SJSA1 (cell line): Measurements from ENCODE around the gene KIF26B. TPM values are rescaled to one million over a fixed set of nuclear protein-coding genes. Genes with fewer than 3 reads are reported as not detected.

ENCODE experiments used
- DNase-seq, 2 experiments: peaks; one replicate each; pipeline ENCODE4 v3.0.0-alpha.2; 2015 to 2020; ENCODE audit warnings: low spot score in 2 of 2, low read depth in 1 of 2
- H3K27ac ChIP-seq: fragments of 250-450 bp; sonication (Bioruptor Pico); 2 replicates; pipeline ENCODE4 v1.5.1; 2020; ENCODE audit warnings: mild to moderate bottlenecking, moderate library complexity
- H3K27me3 ChIP-seq: fragments of 250-450 bp; sonication (Bioruptor Pico); replicated peaks from 2 replicates; pipeline ENCODE4 v1.5.1; 2020; ENCODE audit warnings: mild to moderate bottlenecking, moderate library complexity
- H3K36me3 ChIP-seq: fragments of 250-450 bp; sonication (Bioruptor Pico); 2 replicates; pipeline ENCODE4 v1.5.1; 2020; ENCODE audit warnings: mild to moderate bottlenecking
- H3K4me1 ChIP-seq: fragments of 250-450 bp; sonication (Bioruptor Pico); replicated peaks from 2 replicates; pipeline ENCODE4 v1.6.1; 2021; ENCODE audit warnings: mild to moderate bottlenecking
- H3K4me3 ChIP-seq: fragments of 250-450 bp; sonication (Bioruptor Pico); 2 replicates; pipeline ENCODE4 v1.5.1; 2020; ENCODE audit warnings: mild to moderate bottlenecking
- H3K9me3 ChIP-seq: fragments of 250-450 bp; sonication (Bioruptor Pico); replicated peaks from 2 replicates; pipeline ENCODE4 v1.5.1; 2020; ENCODE audit warnings: mild to moderate bottlenecking
- total RNA-seq: library from RNA; depleted of rRNA; stranded (reverse); fragments of >200 nt; shearing (Covaris generic); gene quantifications from 2 replicates; pipeline ENCODE4 v1.2.3, GENCODE V29; 2014

Gene KIF26B
- total RNA-seq, 1 experiment from 2014 or later: 5.9 TPM

DNA sequence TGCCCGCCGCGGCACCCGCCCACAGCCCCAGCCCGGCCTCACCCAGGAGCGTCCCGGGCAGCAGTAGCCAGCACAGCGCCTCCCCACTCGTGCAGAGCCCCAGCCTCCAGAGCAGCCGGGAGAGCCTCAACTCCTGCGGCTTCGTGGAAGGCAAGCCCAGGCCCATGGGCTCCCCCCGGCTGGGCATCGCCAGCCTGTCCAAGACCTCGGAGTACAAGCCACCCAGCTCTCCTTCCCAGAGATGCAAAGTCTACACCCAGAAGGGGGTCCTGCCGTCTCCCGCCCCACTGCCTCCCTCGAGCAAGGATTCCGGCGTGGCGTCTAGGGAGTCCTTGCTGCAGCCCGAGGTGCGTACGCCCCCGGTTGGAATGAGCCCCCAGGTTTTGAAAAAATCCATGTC, 531.2 kb downstream of the KIF26B start:
- no peak overlapping the region for H3K27ac ChIP-seq
- H3K36me3 ChIP-seq: no peaks in the 10 kb centered on the region
- peak in 1 of 2 experiments; percentile 30 for DNase-seq
- H3K4me3 ChIP-seq: no peak overlapping the region
- no peaks in the 10 kb centered on the region for H3K9me3 ChIP-seq
- H3K4me1 ChIP-seq: no peaks in the 10 kb centered on the region
- H3K27me3 ChIP-seq: no peaks in the 10 kb centered on the region

GRCh38 chr1:245686446-245687030, 531.8 kb downstream of the KIF26B start:
- no peaks in the 10 kb centered on the region for H3K27me3 ChIP-seq
- no peak overlapping the region for H3K27ac ChIP-seq
- H3K4me1 ChIP-seq: no peaks in the 10 kb centered on the region
- DNase-seq: peak in 1 of 2 experiments; percentile 33
- no peaks in the 10 kb centered on the region for H3K36me3 ChIP-seq
- H3K9me3 ChIP-seq: no peaks in the 10 kb centered on the region
- no peak overlapping the region for H3K4me3 ChIP-seq

GRCh38 chr1:245687152-245687635, 532.4 kb downstream of the KIF26B start:
- Histone ChIP-seq H3K27me3 (no peaks in the 10 kb centered on the region), H3K36me3 (no peaks in the 10 kb centered on the region), H3K9me3 (no peaks in the 10 kb centered on the region), H3K4me3 (no peak overlapping the region), H3K4me1 (no peaks in the 10 kb centered on the region), H3K27ac (no peak overlapping the region)
- no peak for DNase-seq

- H3K27ac ChIP-seq: no peak overlapping the region
- H3K9me3 ChIP-seq: no peaks in the 10 kb centered on the region
- no peaks in the 10 kb centered on the region for H3K27me3 ChIP-seq
- no peak for DNase-seq
- no peaks in the 10 kb centered on the region for H3K4me1 ChIP-seq
- no peak overlapping the region for H3K4me3 ChIP-seq
- no peaks in the 10 kb centered on the region for H3K36me3 ChIP-seq
Measured at GRCh38 chr1:245687636-245688535, 533.1 kb downstream of the KIF26B start.

GRCh38 chr1:245688536-245689453, 534.0 kb downstream of the KIF26B start:
- no peaks in the 10 kb centered on the region for H3K36me3 ChIP-seq
- DNase-seq: no peak
- H3K9me3 ChIP-seq: no peaks in the 10 kb centered on the region
- no peak overlapping the region for H3K27ac ChIP-seq
- H3K27me3 ChIP-seq: no peaks in the 10 kb centered on the region
- no peaks in the 10 kb centered on the region for H3K4me1 ChIP-seq
- no peak overlapping the region for H3K4me3 ChIP-seq

DNA sequence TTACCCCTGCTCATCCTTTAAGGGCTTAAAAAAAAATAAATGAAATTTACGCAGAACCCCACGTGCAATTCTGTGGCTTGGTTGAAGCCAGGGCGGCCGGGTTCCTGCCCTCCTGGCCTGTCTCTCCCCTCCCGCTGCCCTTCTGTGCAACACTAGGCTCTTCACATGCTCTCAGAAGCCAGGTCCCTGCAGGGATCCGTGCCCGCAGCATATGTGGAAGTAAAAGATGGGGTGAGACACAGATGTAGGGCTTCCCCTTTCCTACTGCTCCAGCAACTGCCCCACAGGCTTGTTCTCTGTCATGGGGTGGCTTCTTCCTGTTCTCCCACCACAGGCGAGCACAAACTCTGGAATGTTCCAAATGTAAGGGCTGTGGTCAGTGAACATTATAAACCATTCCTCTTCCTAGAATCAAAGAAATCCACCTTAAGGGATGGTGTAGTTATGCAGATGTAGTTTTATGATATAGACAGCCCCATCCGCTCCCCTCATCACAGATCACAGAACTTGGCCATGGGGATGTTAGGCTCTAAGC, 535.4 kb downstream of the KIF26B start:
- no peak for DNase-seq

DNA sequence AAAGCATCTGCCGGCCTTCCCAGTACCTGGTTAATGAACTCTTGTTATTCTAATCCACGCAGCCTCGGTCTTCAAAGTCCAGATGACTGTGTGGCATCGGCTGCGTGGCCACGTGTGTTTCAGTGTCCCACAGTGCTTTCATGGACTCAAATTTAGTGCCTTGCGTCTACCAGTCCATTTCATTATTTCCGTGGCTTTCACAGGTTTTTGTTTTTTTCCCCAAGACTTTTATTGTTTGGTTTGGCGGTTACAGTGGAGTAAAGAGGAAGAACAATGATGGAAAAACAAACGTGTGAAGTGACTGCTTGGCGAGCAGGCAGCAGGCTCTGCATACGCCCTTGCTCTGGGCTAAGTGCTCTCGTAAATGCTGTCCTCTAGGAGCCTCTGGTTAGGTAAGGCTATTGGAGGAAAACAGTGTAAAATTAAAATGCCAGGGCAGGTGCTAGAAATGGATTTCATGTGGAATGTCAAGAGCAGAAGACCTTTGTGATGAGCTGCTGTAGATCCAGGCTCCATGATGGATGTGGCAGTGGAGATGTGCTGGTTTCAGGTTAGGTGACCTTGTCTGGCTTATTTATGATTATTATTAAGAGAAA, 536.3 kb downstream of the KIF26B start:
- Histone ChIP-seq H3K4me1 (no peaks in the 10 kb centered on the region), H3K4me3 (no peak overlapping the region), H3K9me3 (no peaks in the 10 kb centered on the region), H3K27me3 (no peaks in the 10 kb centered on the region), H3K36me3 (no peaks in the 10 kb centered on the region), H3K27ac (no peak overlapping the region)
- no peak for DNase-seq

More for the DNA sequence above, 535.4 kb downstream of the KIF26B start:
- Histone ChIP-seq H3K9me3 (no peaks in the 10 kb centered on the region), H3K4me1 (no peaks in the 10 kb centered on the region), H3K27me3 (no peaks in the 10 kb centered on the region), H3K36me3 (no peaks in the 10 kb centered on the region), H3K4me3 (no peak overlapping the region), H3K27ac (no peak overlapping the region)

GRCh38 chr1:245691897-245692296, 537.1 kb downstream of the KIF26B start:
- DNase-seq: no peak
- Histone ChIP-seq H3K9me3 (no peaks in the 10 kb centered on the region), H3K27ac (no peak overlapping the region), H3K4me1 (no peaks in the 10 kb centered on the region), H3K4me3 (no peak overlapping the region), H3K27me3 (no peaks in the 10 kb centered on the region), H3K36me3 (no peaks in the 10 kb centered on the region)

DNA sequence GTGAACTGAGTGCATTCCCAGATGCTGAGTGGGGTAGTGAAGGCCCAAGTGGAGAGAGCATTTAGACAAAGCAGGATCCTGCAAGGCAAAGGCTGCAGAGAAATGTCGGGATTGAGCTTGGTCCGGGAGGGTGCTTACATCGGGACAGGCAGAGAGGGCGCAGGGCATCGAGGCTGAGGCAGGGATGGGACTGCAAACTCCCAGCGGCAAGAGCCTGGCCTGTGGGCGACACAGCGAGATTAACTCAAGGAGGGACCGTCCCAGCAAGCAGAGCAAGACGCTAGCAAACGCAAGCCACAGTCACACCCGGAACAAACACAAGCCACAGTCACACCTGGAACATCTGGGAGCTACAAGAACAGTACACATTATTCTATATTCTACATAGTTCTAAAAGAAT, 537.5 kb downstream of the KIF26B start:
- Histone ChIP-seq H3K36me3 (no peaks in the 10 kb centered on the region), H3K9me3 (no peaks in the 10 kb centered on the region), H3K27me3 (no peaks in the 10 kb centered on the region), H3K4me3 (no peak overlapping the region), H3K27ac (no peak overlapping the region), H3K4me1 (no peaks in the 10 kb centered on the region)
- no peak for DNase-seq

DNA sequence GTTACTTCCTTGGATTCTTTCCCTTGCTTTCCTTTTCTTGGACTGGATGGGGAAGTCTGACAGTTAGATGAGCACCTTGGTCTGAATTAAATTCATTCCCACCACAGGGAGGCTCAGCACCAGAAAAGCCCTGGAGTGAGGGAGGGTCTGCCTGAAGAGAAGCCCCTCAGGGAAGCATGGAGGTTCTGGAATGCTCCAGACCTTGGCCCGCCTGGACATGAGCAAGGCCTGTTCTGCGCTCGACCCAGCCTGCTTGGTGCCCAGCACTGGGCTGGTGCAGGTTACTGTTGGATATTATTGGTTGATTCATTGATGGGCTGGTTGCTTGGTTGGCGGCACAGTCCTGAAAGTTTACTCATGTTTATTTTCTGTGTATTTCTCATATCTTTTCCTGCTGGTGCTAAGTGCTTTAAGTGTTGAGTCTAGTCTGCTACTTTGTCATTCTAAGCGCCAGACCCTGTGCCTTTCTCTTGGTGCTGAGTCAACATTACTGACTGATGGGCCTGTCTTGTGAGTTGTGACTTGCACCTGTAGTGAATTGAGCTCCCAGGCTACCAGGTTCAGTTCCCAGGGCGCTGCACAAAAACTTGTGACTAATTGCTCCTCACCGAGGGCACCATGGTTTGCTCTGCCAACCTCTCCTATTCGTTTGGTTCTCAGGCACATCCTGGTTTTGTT, 538.5 kb downstream of the KIF26B start:
- Histone ChIP-seq H3K9me3 (no peaks in the 10 kb centered on the region), H3K27ac (no peak overlapping the region), H3K4me3 (no peak overlapping the region), H3K27me3 (no peaks in the 10 kb centered on the region), H3K36me3 (no peaks in the 10 kb centered on the region), H3K4me1 (no peaks in the 10 kb centered on the region)
- no peak for DNase-seq

GRCh38 chr1:245693941-245694752, 539.4 kb downstream of the KIF26B start:
- Histone ChIP-seq H3K36me3 (no peaks in the 10 kb centered on the region), H3K27ac (no peak overlapping the region), H3K4me1 (no peaks in the 10 kb centered on the region), H3K27me3 (no peaks in the 10 kb centered on the region), H3K4me3 (no peak overlapping the region), H3K9me3 (no peaks in the 10 kb centered on the region)
- no peak for DNase-seq

- Histone ChIP-seq H3K9me3 (no peaks in the 10 kb centered on the region), H3K4me1 (no peaks in the 10 kb centered on the region), H3K4me3 (no peak overlapping the region), H3K27me3 (no peaks in the 10 kb centered on the region), H3K27ac (no peak overlapping the region), H3K36me3 (no peaks in the 10 kb centered on the region)
- no peak for DNase-seq
Measured at GRCh38 chr1:245694753-245695195, 540.0 kb downstream of the KIF26B start.
